H1 (cell line): ENCODE results near the gene TRAPPC3. TPM values are rescaled to one million over a fixed set of nuclear protein-coding genes. Genes with fewer than 3 reads are reported as not detected.

Source experiments
- CTCF ChIA-PET: fragments of 300-600 bp; sonication (Branson Sonifier 250); formaldehyde crosslinking; loops from one replicate; lab custom pipeline; 2021; ENCODE audit not compliant: partially characterized antibody; lab: Charles Lee
- POLR2A ChIA-PET: fragments of 300-600 bp; sonication (Branson Sonifier 250); formaldehyde crosslinking; loops from one replicate; lab custom pipeline; 2021; ENCODE audit warnings: inconsistent platforms; ENCODE audit not compliant: partially characterized antibody; lab: Charles Lee
- DNase-seq, 2 experiments: peaks; one replicate each; pipeline versions ENCODE4 v3.0.0 to v3.0.0-alpha.2; 2010 to 2022; ENCODE audit warnings: low spot score in 2 of 2, low read depth in 1 of 2, mixed read lengths in 1 of 2
- FAIRE-seq: peaks from 2 replicates; lab custom pipeline; 2011; peaks lifted over from hg19 to GRCh38; lab: Jason Lieb, UNC
- H2AFZ ChIP-seq: 2 replicates; pipeline ENCODE4 v1.8.1; 2012; ENCODE audit warnings: low read length, inconsistent platforms
- H2AK5ac ChIP-seq: 2 replicates; pipeline ENCODE4 v1.6.1; 2013; ENCODE audit warnings: low read depth, low read length
- H2BK120ac ChIP-seq: replicated peaks from 2 replicates; pipeline ENCODE3; 2013; ENCODE audit warnings: low read depth, low read length, inconsistent platforms
- H2BK12ac ChIP-seq: 2 replicates; pipeline ENCODE4 v1.6.1; 2013; ENCODE audit warnings: low read depth, low read length
- H2BK15ac ChIP-seq: 2 replicates; pipeline ENCODE4 v1.6.1; 2013; ENCODE audit warnings: low read length
- H2BK20ac ChIP-seq: 2 replicates; pipeline ENCODE4 v1.6.1; 2013; ENCODE audit warnings: low read length
- H2BK5ac ChIP-seq: 2 replicates; pipeline ENCODE4 v1.6.1; 2013; ENCODE audit warnings: low read depth, low read length
- H3K14ac ChIP-seq: 2 replicates; pipeline ENCODE4 v1.6.1; 2013; ENCODE audit warnings: inconsistent platforms; ENCODE audit not compliant: insufficient read length
- H3K18ac ChIP-seq: 2 replicates; pipeline ENCODE4 v1.6.1; 2013; ENCODE audit warnings: low read length; ENCODE audit errors: extremely low read depth
- H3K23ac ChIP-seq: 2 replicates; pipeline ENCODE4 v1.6.1; 2013; ENCODE audit warnings: inconsistent platforms; ENCODE audit not compliant: insufficient read length
- H3K23me2 ChIP-seq: 2 replicates; pipeline ENCODE4 v1.6.1; 2013; ENCODE audit warnings: low read depth, low read length
- H3K27ac ChIP-seq: 2 replicates; pipeline ENCODE4 v1.6.1; 2011; ENCODE audit warnings: low read depth, low read length, inconsistent platforms
- H3K27me3 ChIP-seq, 4 experiments: replicated peaks in 1 of 4; 1 replicate in 1 of 4; 2 replicates in 3 of 4; pipeline versions ENCODE4 v1.6.1 to v1.8.1; 2011 to 2013; ENCODE audit warnings: low read length in 3 of 4, mild to moderate bottlenecking in 3 of 4, inconsistent platforms in 2 of 4, mixed read lengths in 2 of 4, moderate library complexity in 1 of 4; ENCODE audit not compliant: control insufficient read depth in 3 of 4, insufficient read depth in 3 of 4; ENCODE audit errors: extremely low read depth in 1 of 4
- H3K36me3 ChIP-seq, 4 experiments: 2 replicates each; pipeline versions ENCODE4 v1.6.1 to v1.8.1; 2011 to 2013; ENCODE audit warnings: mild to moderate bottlenecking in 4 of 4, low read length in 3 of 4, moderate library complexity in 2 of 4, control low read depth in 1 of 4, inconsistent platforms in 1 of 4; ENCODE audit not compliant: insufficient read depth in 4 of 4, control insufficient read depth in 2 of 4
- H3K4ac ChIP-seq: replicated peaks from 2 replicates; pipeline ENCODE3; 2013; ENCODE audit warnings: low read length, low read depth, mixed read lengths, inconsistent platforms; ENCODE audit not compliant: insufficient read length
- H3K4me1 ChIP-seq, 4 experiments: replicated peaks in 1 of 4; 1 replicate in 1 of 4; 2 replicates in 3 of 4; pipeline versions ENCODE4 v1.6.1 to v1.8.1; 2011 to 2013; ENCODE audit warnings: low read length in 3 of 4, inconsistent platforms in 2 of 4, mixed read lengths in 1 of 4; ENCODE audit not compliant: insufficient read depth in 4 of 4, control insufficient read depth in 3 of 4
- H3K4me2 ChIP-seq, 2 experiments: 2 replicates each; pipeline versions ENCODE4 v1.6.1 to v1.8.1; 2011 to 2013; ENCODE audit warnings: low read depth in 2 of 2, low read length in 2 of 2, control low read depth in 1 of 2, inconsistent platforms in 1 of 2, mild to moderate bottlenecking in 1 of 2; ENCODE audit not compliant: insufficient read depth in 1 of 2
- H3K4me3 ChIP-seq, 4 experiments: fragments of 200-600, 300-600 bp in 1 of 4; sonication (generic), shearing (Covaris generic), sonication (Bioruptor Twin) in 1 of 4; 2 replicates each; pipeline versions ENCODE4 v1.5.1 to v1.8.1; 2011 to 2016; ENCODE audit warnings: low read length in 4 of 4, low read depth in 3 of 4, control low read depth in 2 of 4, inconsistent platforms in 2 of 4, mild to moderate bottlenecking in 2 of 4, mixed read lengths in 1 of 4, moderate library complexity in 1 of 4; ENCODE audit not compliant: insufficient read depth in 2 of 4; ENCODE audit errors: extremely low read depth in 1 of 4
- H3K56ac ChIP-seq: replicated peaks from 2 replicates; pipeline ENCODE3; 2013; ENCODE audit warnings: low read depth, mild to moderate bottlenecking, mixed read lengths, low read length, inconsistent platforms; ENCODE audit not compliant: insufficient read length
- H3K79me1 ChIP-seq: 2 replicates; pipeline ENCODE4 v1.6.1; 2013; ENCODE audit warnings: low read depth, low read length, control low read depth
- H3K79me2 ChIP-seq, 2 experiments: 2 replicates each; pipeline versions ENCODE4 v1.6.1 to v1.8.1; 2012 to 2013; ENCODE audit warnings: low read length in 2 of 2, mild to moderate bottlenecking in 2 of 2, inconsistent platforms in 1 of 2; ENCODE audit not compliant: insufficient read depth in 2 of 2, control insufficient read depth in 1 of 2
- H3K9ac ChIP-seq, 4 experiments: replicated peaks in 1 of 4; 1 replicate in 1 of 4; 2 replicates in 3 of 4; pipeline versions ENCODE4 v1.6.1 to v1.8.1; 2011 to 2013; ENCODE audit warnings: low read depth in 3 of 4, low read length in 3 of 4, control low read depth in 2 of 4, mild to moderate bottlenecking in 2 of 4, moderate library complexity in 2 of 4, inconsistent platforms in 1 of 4; ENCODE audit errors: extremely low read depth in 1 of 4
- H3K9me3 ChIP-seq, 2 experiments: 2 replicates each; pipeline versions ENCODE4 v1.6.1 to v1.8.1; 2012 to 2013; ENCODE audit warnings: mild to moderate bottlenecking in 2 of 2, moderate library complexity in 2 of 2, control low read depth in 1 of 2, inconsistent platforms in 1 of 2, low read depth in 1 of 2, low read length in 1 of 2, mixed read lengths in 1 of 2; ENCODE audit not compliant: insufficient read depth in 2 of 2
- H4K20me1 ChIP-seq, 2 experiments: replicated peaks in 1 of 2; 2 replicates each; pipeline versions ENCODE3 to v1.8.1; 2011 to 2013; ENCODE audit warnings: inconsistent platforms in 2 of 2, low read length in 2 of 2, mild to moderate bottlenecking in 1 of 2; ENCODE audit not compliant: insufficient read depth in 2 of 2, control insufficient read depth in 1 of 2
- H4K5ac ChIP-seq: 2 replicates; pipeline ENCODE4 v1.6.1; 2013; ENCODE audit warnings: low read length, low read depth, mixed read lengths, inconsistent platforms; ENCODE audit not compliant: insufficient read length
- H4K8ac ChIP-seq: 2 replicates; pipeline ENCODE4 v1.8.0; 2013; ENCODE audit warnings: mild to moderate bottlenecking, moderate library complexity, low read length, inconsistent platforms; ENCODE audit not compliant: insufficient read depth; ENCODE audit errors: extremely low read depth
- H4K91ac ChIP-seq: replicated peaks from 2 replicates; pipeline ENCODE3; 2013; ENCODE audit warnings: low read length, mixed read lengths, inconsistent platforms; ENCODE audit not compliant: insufficient read length
- EP300 ChIP-seq, 2 experiments: IDR thresholded peaks; 1 replicate in 1 of 2; 2 replicates in 1 of 2; pipeline ENCODE4 v1.6.1; 2011 to 2012; ENCODE audit warnings: low read depth in 2 of 2, low read length in 2 of 2, mild to moderate bottlenecking in 2 of 2, borderline replicate concordance in 1 of 2, inconsistent platforms in 1 of 2, moderate library complexity in 1 of 2
- WGBS, 2 experiments: shearing (Covaris generic) in 1 of 2; methylation state at CpG; one replicate each; pipeline versions ENCODE4 v1.1.6 to v1.1.7; 2013 to 2015; ENCODE audit warnings: low lambda C conversion rate in 2 of 2, mixed read lengths in 2 of 2, inconsistent platforms in 1 of 2, low coverage in 1 of 2, missing lambda C conversion rate in 1 of 2; ENCODE audit not compliant: insufficient replicate concordance in 2 of 2, insufficient coverage in 1 of 2, insufficient read length in 1 of 2; ENCODE audit errors: extremely low coverage in 1 of 2, missing lambda C conversion rate in 1 of 2; 5-methylcytosine and 5-hydroxymethylcytosine counted together
- polyA plus RNA-seq, 7 experiments: library from polyadenylated mRNA; depleted of rRNA in 3 of 7; stranded (reverse) in 5 of 7; unstranded in 2 of 7; fragments of >200 nt in 5 of 7; fragments of 200-250 nt in 2 of 7; gene quantifications; 1 replicate in 5 of 7; 2 replicates in 1 of 7; 4 replicates in 1 of 7; pipeline versions ENCODE4 v1.2.1 to v1.2.3, GENCODE V29; 2011 to 2013; ENCODE audit warnings: missing spikeins in 2 of 7, mixed read lengths in 2 of 7
- total RNA-seq: library from RNA; stranded (reverse); fragmentation: NEBNext Ultra II Directional; extraction: Animal tissue kit (Norgen Biotek cat#: 25700); gene quantifications from 2 replicates; pipeline ENCODE4 v1.2.1, GENCODE V29; 2021

The TRAPPC3 gene
- total and polyA plus RNA-seq, 2 of the 8 experiments (the other 6 are each of a cell fraction or from before 2014, with no cell fraction given): 47.8 to 51.0 TPM

GRCh38 chr1:36108314-36108713 is 41.0 kb downstream of the TRAPPC3 start:
- no peak overlapping the region for H3K4me2 ChIP-seq
- no peaks in the 10 kb centered on the region for H3K79me1 ChIP-seq
- CTCF ChIA-PET: interaction anchor here (0.5 to 32.6 kb wide), 4 partner anchors 9 to 83 kb away, joined by 5 to 738 read pairs (median 40); no protein-coding TSS in a partner anchor
- no peak overlapping the region for H3K4me3 ChIP-seq
- no peak overlapping the region for H3K18ac ChIP-seq
- H4K91ac ChIP-seq: no peak overlapping the region
- 94% methylated on average over 13 of the region's 14 CpGs; no CpG with 5 or more reads in 1 of the 2 experiments for WGBS, 2 experiments
- no peak overlapping the region for H3K4ac ChIP-seq
- POLR2A ChIA-PET: interaction anchor here (0.7 kb wide), 1 partner anchor 71 kb away, joined by 3 read pairs; no protein-coding TSS in a partner anchor
- H3K56ac ChIP-seq: no peak overlapping the region
- no peaks in the 10 kb centered on the region for H4K20me1 ChIP-seq
- H2AK5ac ChIP-seq: no peak overlapping the region
- no peak overlapping the region for H3K23ac ChIP-seq
- DNase-seq: no peak
- H2BK5ac ChIP-seq: no peak overlapping the region
- H3K9ac ChIP-seq: no peak overlapping the region
- FAIRE-seq: no peak
- H3K79me2 ChIP-seq: no peaks in the 10 kb centered on the region
- no peak overlapping the region for H4K8ac ChIP-seq
- no peak overlapping the region for H3K14ac ChIP-seq
- no peaks in the 10 kb centered on the region for H3K36me3 ChIP-seq
- H4K5ac ChIP-seq: no peak overlapping the region
- H3K23me2 ChIP-seq: no peaks in the 10 kb centered on the region
- no peak overlapping the region for H2BK15ac ChIP-seq
- no peaks in the 10 kb centered on the region for H3K27me3 ChIP-seq
- no peak overlapping the region for H2BK120ac ChIP-seq
- no peak overlapping the region for H2AFZ ChIP-seq
- no peaks in the 10 kb centered on the region for H3K9me3 ChIP-seq
- H3K4me1 ChIP-seq: no peaks in the 10 kb centered on the region
- H2BK20ac ChIP-seq: no peak overlapping the region
- no peak overlapping the region for H2BK12ac ChIP-seq
- H3K27ac ChIP-seq: no peak overlapping the region
- no peak for TF ChIP-seq EP300 (IDR thresholded peaks at IDR 0.05; ENCODE audit: borderline replicate concordance in 1 of 2, low read depth in 2 of 2, low read length in 2 of 2)
